Colon (tissue), 2 donors: ENCODE measurements around the gene SORCS3.

Source experiments
- FAIRE-seq: peaks from 2 replicates; lab custom pipeline; 2012; peaks lifted over from hg19 to GRCh38; lab: Jason Lieb, UNC
- donor health status: control.
- donor health status: control.

SORCS3 gene

DNA sequence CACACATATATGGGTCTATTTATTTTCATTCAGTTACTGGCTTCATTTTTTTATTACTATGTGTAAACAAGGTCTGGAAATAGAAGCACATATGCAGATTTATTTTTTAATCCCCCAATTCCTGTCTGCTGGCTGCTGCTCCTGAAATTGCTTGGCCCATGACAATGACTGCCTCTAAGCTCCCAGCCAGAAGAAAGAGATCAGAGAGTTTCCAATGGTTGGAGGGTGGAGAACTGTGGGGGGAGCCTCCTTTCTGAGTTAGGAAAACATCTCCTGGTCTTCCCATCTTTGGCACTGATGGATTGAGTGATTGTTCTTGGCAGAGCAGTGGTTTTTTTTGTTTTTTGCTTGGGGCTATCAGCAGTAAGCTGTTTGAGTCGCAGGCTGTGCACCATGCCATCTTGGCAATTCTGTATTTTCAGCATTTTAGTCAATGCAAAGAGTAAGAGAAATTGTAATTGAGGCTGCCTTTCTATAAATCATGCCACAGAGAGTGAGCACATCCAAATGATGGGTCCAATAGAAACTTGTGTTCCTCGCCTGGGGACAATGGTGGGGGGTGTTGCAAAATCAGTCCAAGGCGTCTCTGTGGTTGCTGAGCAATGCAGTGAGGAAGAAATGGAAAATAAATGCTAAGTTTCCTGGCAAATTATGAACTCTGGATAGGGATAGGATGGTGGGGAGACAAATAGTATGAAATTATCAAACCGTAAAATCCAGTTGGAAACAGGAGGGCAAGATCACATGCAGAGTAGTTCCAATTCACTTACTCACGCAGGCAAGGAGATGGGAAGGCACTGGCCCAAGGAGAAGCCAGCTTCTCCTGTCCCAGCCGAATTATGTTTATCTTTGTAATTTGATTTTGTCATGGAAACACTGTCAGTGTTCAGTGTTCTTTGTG lies 382.4 kb downstream of the SORCS3 start:
- FAIRE-seq = no peak

DNA sequence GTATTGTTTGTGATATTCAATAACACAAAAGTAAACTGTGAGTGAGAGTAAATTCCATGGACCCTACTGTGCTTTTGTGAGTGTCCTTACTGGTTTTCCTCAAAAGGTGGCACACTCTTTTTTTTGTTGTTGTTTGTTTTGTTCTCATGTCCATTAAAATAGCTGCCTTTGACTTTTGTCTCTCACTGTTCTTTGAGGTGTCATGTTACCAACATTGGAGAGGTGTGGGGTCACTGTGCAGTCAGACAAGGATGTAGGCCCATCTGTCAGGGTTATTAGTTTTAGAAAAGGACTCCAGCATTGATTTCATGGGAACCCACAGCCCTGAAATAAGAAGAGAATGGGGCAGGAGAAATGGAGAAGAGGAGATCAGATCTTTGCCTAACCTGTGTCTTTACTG lies 383.1 kb downstream of the SORCS3 start:
- FAIRE-seq = no peak

GRCh38 chr10:105025092-105025491 lies 384.0 kb downstream of the SORCS3 start:
- no peak for FAIRE-seq

GRCh38 chr10:105026566-105026965 lies 385.5 kb downstream of the SORCS3 start:
- FAIRE-seq = no peak

DNA sequence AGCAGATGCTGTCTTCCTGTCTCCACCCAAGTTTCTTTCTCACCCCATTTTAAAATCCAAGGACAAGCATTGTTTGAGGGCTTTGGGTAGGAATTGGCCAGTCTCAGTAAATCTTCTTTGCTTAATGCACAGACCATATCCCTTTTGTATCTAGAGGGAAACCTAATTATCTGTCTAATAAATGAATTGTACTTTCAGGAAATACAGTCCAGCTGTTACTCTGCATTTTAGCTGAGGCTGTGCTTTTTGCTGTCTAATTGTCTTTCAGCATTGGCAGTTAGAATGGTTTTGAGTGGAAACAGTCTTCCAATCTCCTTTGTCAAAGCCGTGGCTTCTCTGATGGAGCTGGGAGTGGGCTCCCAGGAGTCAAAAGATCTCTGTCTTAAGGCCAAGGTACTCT lies 388.2 kb downstream of the SORCS3 start:
- FAIRE-seq = no peak

GRCh38 chr10:105037022-105037421 lies 395.9 kb downstream of the SORCS3 start:
- no peak for FAIRE-seq

DNA sequence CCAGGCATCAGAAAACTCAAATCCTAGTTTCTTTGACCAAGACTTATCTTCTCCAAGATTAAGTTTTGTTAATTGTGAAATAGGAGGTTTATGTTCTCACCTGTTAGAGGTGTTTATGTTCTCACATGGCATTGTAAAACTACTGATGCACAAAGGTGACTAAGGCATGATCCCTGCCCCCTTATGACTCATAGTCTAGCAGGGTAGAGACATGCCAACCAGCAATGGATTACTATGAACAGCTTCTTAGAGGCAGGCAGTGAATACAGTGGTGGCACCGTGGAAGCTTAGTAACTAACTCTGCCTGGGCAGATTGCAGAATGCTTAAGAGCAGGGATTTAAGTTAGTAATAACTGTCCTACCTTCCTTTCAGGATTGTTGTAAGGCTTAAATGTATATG lies 400.9 kb downstream of the SORCS3 start:
- FAIRE-seq = no peak

- FAIRE-seq = no peak
Measured at GRCh38 chr10:105042906-105043552, 401.9 kb downstream of the SORCS3 start.

DNA sequence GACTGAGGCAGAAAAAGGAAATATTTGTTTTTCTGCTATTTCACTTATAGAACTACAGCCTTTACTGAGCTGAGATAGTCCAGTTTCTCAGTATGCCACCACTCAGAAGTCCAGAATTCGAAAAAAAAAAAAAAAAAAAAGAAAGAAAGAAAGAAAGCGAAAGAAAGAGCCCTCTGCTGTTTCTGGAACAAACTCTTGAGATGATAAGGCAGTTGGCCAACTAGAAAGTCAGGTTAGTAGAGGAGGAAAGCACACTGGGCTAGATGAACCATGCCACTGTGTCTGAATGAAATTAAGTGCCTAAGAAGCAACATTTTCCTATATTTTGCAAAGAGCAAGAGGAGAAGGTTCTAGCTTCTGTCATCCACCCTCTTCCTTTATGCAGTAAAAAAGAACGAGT lies 403.8 kb downstream of the SORCS3 start:
- no peak for FAIRE-seq

GRCh38 chr10:105056413-105056812 lies 415.3 kb downstream of the SORCS3 start:
- no peak for FAIRE-seq

- FAIRE-seq = no peak
Measured at GRCh38 chr10:105062951-105063350, 421.9 kb downstream of the SORCS3 start.

DNA sequence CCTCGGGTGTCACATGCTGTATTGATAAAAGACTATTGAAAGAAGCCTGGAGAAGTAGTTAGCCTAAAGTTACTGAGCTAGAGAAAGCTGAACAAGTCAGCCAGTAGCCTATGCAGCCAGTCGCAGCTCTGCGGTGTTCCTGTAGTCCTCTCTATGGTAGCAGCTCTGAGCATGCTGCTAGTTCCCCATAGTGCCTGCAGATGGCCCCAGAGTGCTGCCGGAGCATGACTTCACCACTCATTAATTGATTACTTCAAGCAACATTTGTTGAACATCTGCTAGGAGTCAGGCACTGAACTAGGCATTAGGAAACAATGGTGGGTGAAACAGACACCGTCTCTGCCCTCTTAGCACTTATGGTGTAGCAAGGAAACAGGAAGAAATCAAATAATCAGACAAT lies 422.7 kb downstream of the SORCS3 start:
- FAIRE-seq = no peak

- FAIRE-seq = no peak
Measured at GRCh38 chr10:105068497-105068896, 427.4 kb downstream of the SORCS3 start.

GRCh38 chr10:105070249-105070648 lies 429.2 kb downstream of the SORCS3 start:
- no peak for FAIRE-seq

GRCh38 chr10:105070952-105071351 lies 429.9 kb downstream of the SORCS3 start:
- FAIRE-seq = no peak

GRCh38 chr10:105071980-105072379 lies 430.9 kb downstream of the SORCS3 start:
- FAIRE-seq = no peak

GRCh38 chr10:105073999-105074398 lies 432.9 kb downstream of the SORCS3 start:
- FAIRE-seq = no peak

DNA sequence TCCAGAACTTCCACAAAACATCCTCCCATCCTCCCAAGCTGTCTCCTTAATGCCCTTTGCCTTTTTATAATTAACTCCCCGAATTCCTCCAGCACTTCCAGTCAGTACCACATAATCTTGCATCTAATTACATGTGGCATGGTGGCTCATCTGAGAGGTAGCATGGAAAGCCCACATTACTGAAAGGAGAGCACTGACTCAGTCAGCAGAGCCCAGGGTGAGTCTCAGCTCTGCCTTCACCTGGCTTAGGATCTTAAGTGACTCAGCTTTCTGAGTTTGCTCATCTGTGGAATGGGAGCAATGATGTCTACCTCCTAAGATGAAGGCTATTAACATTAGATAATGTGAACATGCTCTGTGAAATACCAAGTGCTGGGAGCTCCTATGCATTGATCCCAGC lies 433.9 kb downstream of the SORCS3 start:
- no peak for FAIRE-seq

DNA sequence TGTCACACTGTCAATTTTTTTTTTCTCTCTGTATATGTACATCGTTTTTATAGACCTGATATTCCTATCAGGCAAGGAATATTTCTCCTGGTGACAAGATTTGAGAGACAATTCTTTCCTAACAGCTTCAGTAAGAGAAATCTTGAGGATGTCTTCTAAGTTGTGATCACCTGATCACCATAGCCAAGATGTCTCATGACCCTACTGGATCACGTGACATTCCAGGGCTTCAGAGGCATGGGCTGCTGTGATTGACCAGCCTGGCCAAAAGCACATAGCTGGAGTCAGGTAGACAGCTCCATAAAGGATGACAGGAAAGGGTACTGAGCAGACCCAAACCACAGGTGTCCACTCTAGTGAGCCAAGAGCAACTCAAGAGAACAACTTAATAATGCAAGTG lies 444.9 kb downstream of the SORCS3 start:
- FAIRE-seq = no peak

- FAIRE-seq = no peak
Measured at GRCh38 chr10:105094048-105094447, 453.0 kb downstream of the SORCS3 start.

- no peak for FAIRE-seq
Measured at GRCh38 chr10:105096316-105096715, 455.2 kb downstream of the SORCS3 start.

- no peak for FAIRE-seq
Measured at GRCh38 chr10:105102977-105103376, 461.9 kb downstream of the SORCS3 start.

DNA sequence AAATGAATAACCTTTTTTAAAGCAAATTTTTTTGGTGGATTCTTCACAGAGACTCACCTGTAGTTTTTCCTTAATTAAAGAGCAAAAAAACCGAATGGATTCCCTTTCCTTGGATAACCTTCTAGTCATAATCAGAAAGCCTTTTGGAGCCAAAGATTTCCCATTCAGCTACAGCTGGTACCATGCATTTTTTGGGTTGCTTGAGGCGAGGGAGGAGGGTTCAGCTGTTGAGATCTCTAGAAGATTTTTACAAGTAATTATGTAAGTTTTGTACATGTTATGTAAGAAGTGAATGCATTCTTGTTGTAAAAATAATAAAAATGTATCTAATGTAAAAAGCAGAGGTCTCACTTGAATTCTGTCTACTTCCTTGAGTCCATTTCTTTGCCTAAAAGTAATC lies 463.2 kb downstream of the SORCS3 start:
- FAIRE-seq = no peak

GRCh38 chr10:105109164-105109563 lies 468.1 kb downstream of the SORCS3 start:
- no peak for FAIRE-seq
